WI38 (cell line): ENCODE results near the gene SKIC2.

Experiments used
- H3K4me3 ChIP-seq: 2 replicates; pipeline ENCODE4 v1.5.1; 2011; ENCODE audit warnings: low read depth, mild to moderate bottlenecking, control low read depth, low read length
- TF ChIP-seq, protein P1 (sequence below): IDR thresholded peaks from 2 replicates; pipeline ENCODE4 v1.5.1; 2012; ENCODE audit warnings: low read depth, mild to moderate bottlenecking, control low read depth, low read length

Gene SKIC2

DNA sequence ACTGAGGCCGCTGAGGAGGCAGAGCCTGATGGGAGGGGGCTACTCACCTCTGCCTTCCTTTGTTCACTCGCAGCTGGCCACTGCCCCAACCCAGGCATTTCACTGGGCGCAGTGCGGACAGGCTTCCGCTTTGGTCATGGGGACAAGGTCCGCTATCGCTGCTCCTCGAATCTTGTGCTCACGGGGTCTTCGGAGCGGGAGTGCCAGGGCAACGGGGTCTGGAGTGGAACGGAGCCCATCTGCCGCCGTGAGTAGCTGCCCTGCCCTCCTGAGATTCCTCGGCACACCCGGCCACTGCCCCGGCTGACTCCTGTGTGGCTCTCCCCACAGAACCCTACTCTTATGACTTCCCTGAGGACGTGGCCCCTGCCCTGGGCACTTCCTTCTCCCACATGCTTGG lies 25.4 kb upstream of the SKIC2 start:
- TF ChIP-seq, protein P1, sequence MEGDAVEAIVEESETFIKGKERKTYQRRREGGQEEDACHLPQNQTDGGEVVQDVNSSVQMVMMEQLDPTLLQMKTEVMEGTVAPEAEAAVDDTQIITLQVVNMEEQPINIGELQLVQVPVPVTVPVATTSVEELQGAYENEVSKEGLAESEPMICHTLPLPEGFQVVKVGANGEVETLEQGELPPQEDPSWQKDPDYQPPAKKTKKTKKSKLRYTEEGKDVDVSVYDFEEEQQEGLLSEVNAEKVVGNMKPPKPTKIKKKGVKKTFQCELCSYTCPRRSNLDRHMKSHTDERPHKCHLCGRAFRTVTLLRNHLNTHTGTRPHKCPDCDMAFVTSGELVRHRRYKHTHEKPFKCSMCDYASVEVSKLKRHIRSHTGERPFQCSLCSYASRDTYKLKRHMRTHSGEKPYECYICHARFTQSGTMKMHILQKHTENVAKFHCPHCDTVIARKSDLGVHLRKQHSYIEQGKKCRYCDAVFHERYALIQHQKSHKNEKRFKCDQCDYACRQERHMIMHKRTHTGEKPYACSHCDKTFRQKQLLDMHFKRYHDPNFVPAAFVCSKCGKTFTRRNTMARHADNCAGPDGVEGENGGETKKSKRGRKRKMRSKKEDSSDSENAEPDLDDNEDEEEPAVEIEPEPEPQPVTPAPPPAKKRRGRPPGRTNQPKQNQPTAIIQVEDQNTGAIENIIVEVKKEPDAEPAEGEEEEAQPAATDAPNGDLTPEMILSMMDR = no peak

DNA sequence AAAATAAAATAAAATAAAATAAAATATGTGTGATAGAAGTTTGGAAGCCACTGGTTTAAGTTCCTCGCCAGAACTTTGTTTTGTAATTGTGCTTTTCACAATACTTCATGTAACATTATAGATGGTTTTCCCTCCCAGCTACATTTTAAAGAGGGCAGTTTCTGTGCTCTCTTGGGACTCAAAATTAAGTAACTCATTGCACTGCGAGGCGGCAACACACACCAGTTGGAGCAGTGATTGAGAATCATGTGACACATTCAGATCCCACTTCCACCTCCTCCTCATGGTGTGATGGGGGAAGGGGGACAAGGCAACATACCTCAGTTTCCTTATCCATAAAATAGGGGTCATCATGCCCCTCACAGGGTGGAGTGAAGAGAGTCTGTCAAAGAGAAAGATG lies 24.0 kb upstream of the SKIC2 start:
- H3K4me3 ChIP-seq = no peak overlapping the region
- TF ChIP-seq, protein P1 = no peak

More for the DNA sequence above, 25.4 kb upstream of the SKIC2 start:
- no peak overlapping the region for H3K4me3 ChIP-seq

DNA sequence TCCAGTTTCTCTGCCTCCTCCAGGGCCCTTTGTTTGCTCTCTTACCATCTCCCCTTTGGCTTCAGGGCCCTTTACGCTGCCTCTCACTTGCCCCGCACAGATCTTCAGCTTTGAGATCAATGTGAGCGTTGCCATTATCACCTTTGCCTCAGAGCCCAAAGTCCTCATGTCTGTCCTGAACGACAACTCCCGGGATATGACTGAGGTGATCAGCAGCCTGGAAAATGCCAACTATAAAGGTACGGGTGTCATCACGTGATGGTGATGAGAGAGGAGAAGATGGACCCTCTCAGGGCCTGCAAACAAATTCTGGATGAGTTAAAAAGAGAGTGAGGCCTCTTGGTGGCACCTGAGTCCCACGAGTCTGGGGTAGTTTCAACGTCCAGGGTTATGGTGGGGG lies 23.2 kb upstream of the SKIC2 start:
- no peak overlapping the region for H3K4me3 ChIP-seq
- TF ChIP-seq, protein P1 = no peak

DNA sequence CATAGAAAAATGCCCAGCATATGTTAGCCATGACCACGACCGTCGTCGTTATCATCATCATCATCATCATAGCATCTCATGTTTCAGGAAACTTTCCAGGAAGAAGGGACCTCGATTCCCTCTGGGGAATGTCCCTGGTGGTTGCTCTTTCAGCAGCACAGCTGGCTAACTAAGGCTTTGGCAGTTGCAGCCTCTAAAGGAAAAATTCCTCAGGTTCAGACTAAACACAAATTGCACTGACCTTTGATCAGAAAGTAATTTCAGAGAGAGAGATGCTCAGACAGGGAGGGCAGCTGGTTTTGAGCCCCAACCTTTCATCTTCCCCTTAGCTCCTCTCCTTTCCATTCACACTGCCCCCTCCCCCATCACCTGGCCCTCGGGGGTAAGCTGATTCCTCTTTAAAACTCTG lies 18.7 kb upstream of the SKIC2 start:
- TF ChIP-seq, protein P1 = no peak
- no peak overlapping the region for H3K4me3 ChIP-seq

DNA sequence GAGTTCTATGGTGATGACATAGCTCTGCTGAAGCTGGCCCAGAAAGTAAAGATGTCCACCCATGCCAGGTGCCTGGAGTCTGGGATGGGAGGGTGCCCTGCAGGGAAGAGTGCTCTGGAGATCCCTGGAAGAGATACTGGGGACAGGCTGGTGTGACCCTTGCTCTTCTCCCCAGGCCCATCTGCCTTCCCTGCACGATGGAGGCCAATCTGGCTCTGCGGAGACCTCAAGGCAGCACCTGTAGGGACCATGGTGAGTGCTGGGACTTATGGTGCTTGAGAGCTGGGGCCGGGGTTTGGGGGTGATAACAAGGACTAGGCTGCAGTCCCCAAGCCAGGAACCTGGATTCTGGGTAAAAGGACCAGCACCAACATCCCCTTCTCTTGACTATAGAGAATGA lies 15.2 kb upstream of the SKIC2 start:
- no peak overlapping the region for H3K4me3 ChIP-seq
- TF ChIP-seq, protein P1 = no peak

DNA sequence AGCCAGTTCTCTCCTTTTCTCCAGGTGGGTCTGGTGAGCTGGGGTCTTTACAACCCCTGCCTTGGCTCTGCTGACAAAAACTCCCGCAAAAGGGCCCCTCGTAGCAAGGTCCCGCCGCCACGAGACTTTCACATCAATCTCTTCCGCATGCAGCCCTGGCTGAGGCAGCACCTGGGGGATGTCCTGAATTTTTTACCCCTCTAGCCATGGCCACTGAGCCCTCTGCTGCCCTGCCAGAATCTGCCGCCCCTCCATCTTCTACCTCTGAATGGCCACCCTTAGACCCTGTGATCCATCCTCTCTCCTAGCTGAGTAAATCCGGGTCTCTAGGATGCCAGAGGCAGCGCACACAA lies 13.8 kb upstream of the SKIC2 start:
- no peak overlapping the region for H3K4me3 ChIP-seq
- TF ChIP-seq, protein P1 = no peak

DNA sequence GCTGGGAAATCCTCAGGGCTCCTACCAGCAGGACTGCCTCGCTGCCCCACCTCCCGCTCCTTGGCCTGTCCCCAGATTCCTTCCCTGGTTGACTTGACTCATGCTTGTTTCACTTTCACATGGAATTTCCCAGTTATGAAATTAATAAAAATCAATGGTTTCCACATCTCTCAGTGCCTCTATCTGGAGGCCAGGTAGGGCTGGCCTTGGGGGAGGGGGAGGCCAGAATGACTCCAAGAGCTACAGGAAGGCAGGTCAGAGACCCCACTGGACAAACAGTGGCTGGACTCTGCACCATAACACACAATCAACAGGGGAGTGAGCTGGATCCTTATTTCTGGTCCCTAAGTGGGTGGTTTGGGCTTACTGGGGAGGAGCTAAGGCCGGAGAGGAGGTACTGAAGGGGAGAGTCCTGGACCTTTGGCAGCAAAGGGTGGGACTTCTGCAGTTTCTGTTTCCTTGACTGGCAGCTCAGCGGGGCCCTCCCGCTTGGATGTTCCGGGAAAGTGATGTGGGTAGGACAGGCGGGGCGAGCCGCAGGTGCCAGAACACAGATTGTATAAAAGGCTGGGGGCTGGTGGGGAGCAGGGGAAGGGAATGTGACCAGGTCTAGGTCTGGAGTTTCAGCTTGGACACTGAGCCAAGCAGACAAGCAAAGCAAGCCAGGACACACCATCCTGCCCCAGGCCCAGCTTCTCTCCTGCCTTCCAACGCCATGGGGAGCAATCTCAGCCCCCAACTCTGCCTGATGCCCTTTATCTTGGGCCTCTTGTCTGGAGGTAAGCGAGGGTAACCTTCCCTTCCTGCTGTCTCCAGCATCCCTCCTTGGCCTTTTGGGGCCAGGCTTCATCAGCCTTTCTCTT lies 13.2 kb upstream of the SKIC2 start, which contains the start of gene CFB:
Gene CFB, plus strand, starts transcription at position 589 of the 863 bp plus-strand sequence. Its CDS starts 127 bp downstream, at position 716.
- H3K4me3 ChIP-seq = no peak within 1 kb of the TSS
- TF ChIP-seq, protein P1 = no peak
